Common myeloid progenitor, CD34-positive (primary cell): ENCODE data around the gene ADGRL3.
"Not testable (repeated sequence)": the region's sequence is repeated elsewhere in the genome, so short reads cannot be mapped to it uniquely, and the experiment has no call there.

ENCODE experiments used
- CTCF ChIA-PET: fragments of 350-600 bp; sonication (Branson Sonifier 250); formaldehyde crosslinking; loops from one replicate; lab custom pipeline; 2021; ENCODE audit warnings: antibody characterized with exemption; lab: Charles Lee
- POLR2A ChIA-PET: fragments of 350-600 bp; sonication (Branson Sonifier 250); formaldehyde crosslinking; loops from one replicate; lab custom pipeline; 2021; ENCODE audit warnings: antibody characterized with exemption; lab: Charles Lee
- DNase-seq, 3 donors: peaks; one replicate each; pipeline versions ENCODE4 v3.0.0 to v3.0.0-alpha.2; 2013
- H3K27ac ChIP-seq, 2 experiments: 1 replicate in 1 of 2; 2 replicates in 1 of 2; pipeline ENCODE4 v1.7.0; 2013; ENCODE audit warnings: inconsistent platforms in 2 of 2, low read length in 2 of 2, mild to moderate bottlenecking in 2 of 2, low read depth in 1 of 2, moderate library complexity in 1 of 2; ENCODE audit not compliant: severe bottlenecking in 2 of 2, insufficient read depth in 1 of 2, poor library complexity in 1 of 2
- H3K27me3 ChIP-seq, 5 experiments: replicated peaks in 2 of 5; 1 replicate in 3 of 5; 2 replicates in 2 of 5; pipeline versions ENCODE4 v1.6.1 to v1.7.0; 2013; ENCODE audit warnings: low read length in 4 of 5, mild to moderate bottlenecking in 2 of 5, moderate library complexity in 2 of 5, inconsistent platforms in 1 of 5; ENCODE audit not compliant: insufficient read depth in 5 of 5, control insufficient read depth in 4 of 5
- H3K36me3 ChIP-seq, 4 experiments: 1 replicate in 2 of 4; 2 replicates in 2 of 4; pipeline versions ENCODE4 v1.6.1 to v1.7.0; 2013; ENCODE audit warnings: low read length in 3 of 4, control low read depth in 1 of 4, mild to moderate bottlenecking in 1 of 4; ENCODE audit not compliant: control insufficient read depth in 4 of 4, insufficient read depth in 4 of 4
- H3K4me1 ChIP-seq, 4 experiments: 1 replicate in 3 of 4; 2 replicates in 1 of 4; pipeline versions ENCODE4 v1.6.1 to v1.7.1; 2013; ENCODE audit warnings: low read length in 3 of 4, mild to moderate bottlenecking in 3 of 4, control low read depth in 1 of 4, inconsistent platforms in 1 of 4, moderate library complexity in 1 of 4; ENCODE audit not compliant: control insufficient read depth in 4 of 4, insufficient read depth in 4 of 4; ENCODE audit errors: control extremely low read depth in 1 of 4
- H3K4me3 ChIP-seq, 7 experiments: 1 replicate in 4 of 7; 2 replicates in 3 of 7; pipeline versions ENCODE4 v1.5.1 to v1.7.0; 2013; ENCODE audit warnings: mild to moderate bottlenecking in 7 of 7, low read length in 6 of 7, moderate library complexity in 6 of 7, inconsistent platforms in 2 of 7, low read depth in 2 of 7, control low read depth in 1 of 7; ENCODE audit not compliant: insufficient read depth in 4 of 7, control insufficient read depth in 1 of 7; ENCODE audit errors: extremely low read depth in 1 of 7
- H3K9me3 ChIP-seq, 5 experiments: 1 replicate in 4 of 5; 2 replicates in 1 of 5; pipeline versions ENCODE4 v1.6.1 to v1.7.1; 2013; ENCODE audit warnings: low read length in 4 of 5, mild to moderate bottlenecking in 2 of 5, inconsistent platforms in 1 of 5, low read depth in 1 of 5, moderate library complexity in 1 of 5; ENCODE audit not compliant: control insufficient read depth in 4 of 5, insufficient read depth in 2 of 5; ENCODE audit errors: control extremely low read depth in 1 of 5
- WGBS: methylation state at CpG from one replicate; pipeline ENCODE4 v1.1.5; 2013; ENCODE audit not compliant: insufficient coverage; 5-methylcytosine and 5-hydroxymethylcytosine counted together

The ADGRL3 gene

GRCh38 chr4:61756937-61757336, 556.8 kb downstream of the ADGRL3 start:
- H3K27ac ChIP-seq, H3K36me3 ChIP-seq, CTCF ChIA-PET, DNase-seq, H3K4me3 ChIP-seq, POLR2A ChIA-PET, H3K27me3 ChIP-seq, H3K9me3 ChIP-seq, H3K4me1 ChIP-seq: not testable (repeated sequence)
- WGBS, result 96% methylated on average over 4 of the region's 5 CpGs

GRCh38 chr4:61757983-61758382, 557.9 kb downstream of the ADGRL3 start:
- H3K36me3 ChIP-seq, POLR2A ChIA-PET, H3K4me3 ChIP-seq, H3K9me3 ChIP-seq, CTCF ChIA-PET, H3K27ac ChIP-seq, H3K27me3 ChIP-seq, H3K4me1 ChIP-seq, DNase-seq: not testable (repeated sequence)
- no CpG with 5 or more reads among the region's 1 CpG for WGBS

DNA sequence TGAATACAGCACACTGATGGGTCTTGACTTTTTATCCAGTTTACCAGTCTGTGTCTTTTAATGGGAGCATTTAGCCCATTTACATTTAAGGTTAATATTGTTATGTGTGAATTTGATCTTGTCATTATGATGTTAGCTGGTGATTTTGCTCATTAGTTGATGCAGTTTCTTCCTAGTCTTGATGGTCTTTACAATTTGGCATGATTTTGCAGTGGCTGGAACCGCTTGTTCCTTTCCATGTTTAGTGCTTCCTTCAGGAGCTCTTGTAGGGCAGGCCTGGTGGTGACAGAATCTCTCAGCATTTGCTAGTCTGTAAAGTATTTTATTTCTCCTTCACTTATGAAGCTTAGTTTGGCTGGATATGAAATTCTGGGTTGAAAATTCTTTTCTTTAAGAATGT, 558.5 kb downstream of the ADGRL3 start:
- DNase-seq, H3K9me3 ChIP-seq, H3K36me3 ChIP-seq, POLR2A ChIA-PET, CTCF ChIA-PET, H3K27ac ChIP-seq, H3K27me3 ChIP-seq, H3K4me3 ChIP-seq, H3K4me1 ChIP-seq: not testable (repeated sequence)
- no CpG with 5 or more reads among the region's 1 CpG for WGBS

DNA sequence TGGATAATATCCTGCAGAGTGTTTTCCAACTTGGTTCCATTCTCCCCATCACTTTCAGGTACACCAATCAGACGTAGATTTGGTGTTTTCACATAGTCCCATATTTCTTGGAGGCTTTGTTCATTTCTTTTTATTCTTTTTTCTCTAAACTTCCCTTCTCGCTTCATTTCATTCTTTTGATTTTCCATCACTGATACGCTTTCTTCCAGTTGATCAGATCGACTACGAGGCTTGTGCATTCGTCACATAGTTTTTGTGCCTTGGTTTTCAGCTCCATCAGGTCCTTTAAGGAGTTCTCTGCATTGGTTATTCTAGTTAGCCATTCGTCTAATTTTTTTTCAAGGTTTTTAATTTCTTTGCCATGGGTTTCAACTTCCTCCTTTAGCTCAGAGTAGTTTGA, 559.1 kb downstream of the ADGRL3 start:
- POLR2A ChIA-PET, CTCF ChIA-PET, H3K27ac ChIP-seq, DNase-seq, H3K36me3 ChIP-seq, H3K9me3 ChIP-seq, H3K4me1 ChIP-seq, H3K4me3 ChIP-seq, H3K27me3 ChIP-seq: not testable (repeated sequence)
- 97% methylated on average over 4 of the region's 7 CpGs for WGBS

DNA sequence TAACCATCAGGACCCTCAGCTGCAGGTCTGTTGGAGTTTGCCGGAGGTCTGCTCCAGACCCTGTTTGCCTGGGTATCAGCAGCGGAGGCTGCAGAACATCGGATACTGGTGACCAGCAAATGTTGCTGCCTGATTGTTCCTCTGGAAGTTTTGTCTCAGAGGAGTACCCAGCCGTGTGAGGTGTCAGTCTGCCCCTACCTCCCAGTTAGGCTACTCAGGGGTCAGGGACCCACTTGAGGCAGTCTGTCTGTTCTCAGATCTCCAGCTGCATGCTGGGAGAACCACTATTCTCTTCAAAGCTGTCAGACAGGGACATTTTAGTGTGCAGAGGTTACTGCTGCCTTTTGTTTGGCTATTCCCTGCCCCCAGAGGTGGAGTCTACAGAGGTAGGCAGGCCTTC, 559.8 kb downstream of the ADGRL3 start:
- H3K4me3 ChIP-seq, DNase-seq, H3K27me3 ChIP-seq, CTCF ChIA-PET, H3K27ac ChIP-seq, POLR2A ChIA-PET, H3K4me1 ChIP-seq, H3K36me3 ChIP-seq, H3K9me3 ChIP-seq: not testable (repeated sequence)
- 95% methylated on average over 4 of the region's 4 CpGs for whole genome bisulfite sequencing

DNA sequence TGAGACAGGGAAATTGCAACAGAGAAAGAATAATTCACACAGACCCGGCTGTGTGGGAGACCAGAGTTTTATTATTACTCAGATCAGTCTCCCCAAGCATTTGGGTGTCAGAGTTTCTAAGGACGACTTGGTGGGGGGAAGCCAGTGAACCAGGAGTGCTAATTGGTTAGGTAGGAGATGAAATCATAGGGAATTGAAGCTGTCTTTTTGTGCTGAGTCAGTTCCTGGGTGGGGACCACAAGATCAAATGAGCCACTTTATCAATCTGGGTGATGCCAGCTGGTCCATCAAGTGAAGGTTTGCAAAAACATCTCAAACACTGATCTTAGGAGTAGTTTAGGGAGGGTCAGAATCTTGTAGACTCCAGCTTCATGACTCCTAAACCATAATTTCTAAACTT, 560.7 kb downstream of the ADGRL3 start:
- Histone ChIP-seq H3K36me3 (no peaks in the 10 kb centered on the region), H3K27me3 (no peaks in the 10 kb centered on the region), H3K27ac (no peak overlapping the region), H3K4me1 (no peaks in the 10 kb centered on the region), H3K9me3 (peaks cover 0 to 3% (median 0%) of the 10 kb centered on the region in 5 experiments), H3K4me3 (no peak overlapping the region)
- POLR2A ChIA-PET, result no interaction called here
- 100% methylated on average over 2 of the region's 2 CpGs for WGBS
- CTCF ChIA-PET, result no interaction called here
- DNase-seq, result no peak

- no peaks in the 10 kb centered on the region for H3K27me3 ChIP-seq
- ChIA-PET POLR2A (no interaction called here), CTCF (no interaction called here)
- no peaks in the 10 kb centered on the region for H3K36me3 ChIP-seq
- WGBS, result no CpG with 5 or more reads among the region's 5 CpGs
- no peak overlapping the region for H3K4me3 ChIP-seq
- no peak overlapping the region for H3K27ac ChIP-seq
- DNase-seq, result no peak
- H3K9me3 ChIP-seq, result peaks cover 0 to 3% (median 0%) of the 10 kb centered on the region in 5 experiments
- H3K4me1 ChIP-seq, result no peaks in the 10 kb centered on the region
Measured at GRCh38 chr4:61762722-61763627, 562.8 kb downstream of the ADGRL3 start.
